ENCODE measurements around the gene EFNA4. TPM values are rescaled to one million over a fixed set of nuclear protein-coding genes. Genes with fewer than 3 reads are reported as not detected.

The EFNA4 gene
- total and polyA plus RNA-seq, 2 of the 8 experiments (the other 6 are each of a cell fraction or from before 2014, with no cell fraction given): 21.9 to 23.9 TPM

DNA sequence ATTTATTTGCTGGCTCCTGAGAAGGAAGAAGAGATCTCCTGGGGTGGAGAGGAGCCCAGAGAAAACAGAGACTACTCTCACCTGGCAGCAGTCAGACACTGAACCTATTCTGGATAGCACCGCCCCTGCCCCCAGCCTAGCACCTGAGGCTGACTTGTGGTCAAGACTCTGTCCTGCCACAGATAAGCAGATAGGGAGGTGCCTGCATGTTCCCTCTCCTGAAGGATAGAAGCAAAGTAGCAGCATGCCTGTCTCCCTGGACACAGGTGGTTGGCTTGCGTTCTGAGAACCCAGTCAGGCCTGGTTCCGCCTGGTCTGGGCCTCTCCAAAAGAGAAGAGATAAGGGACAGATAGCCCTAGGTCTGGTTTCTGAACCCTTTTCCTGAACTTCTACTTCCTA is 13.8 kb downstream of the EFNA4 start (continued):
- TF ChIP-seq, protein P1, sequence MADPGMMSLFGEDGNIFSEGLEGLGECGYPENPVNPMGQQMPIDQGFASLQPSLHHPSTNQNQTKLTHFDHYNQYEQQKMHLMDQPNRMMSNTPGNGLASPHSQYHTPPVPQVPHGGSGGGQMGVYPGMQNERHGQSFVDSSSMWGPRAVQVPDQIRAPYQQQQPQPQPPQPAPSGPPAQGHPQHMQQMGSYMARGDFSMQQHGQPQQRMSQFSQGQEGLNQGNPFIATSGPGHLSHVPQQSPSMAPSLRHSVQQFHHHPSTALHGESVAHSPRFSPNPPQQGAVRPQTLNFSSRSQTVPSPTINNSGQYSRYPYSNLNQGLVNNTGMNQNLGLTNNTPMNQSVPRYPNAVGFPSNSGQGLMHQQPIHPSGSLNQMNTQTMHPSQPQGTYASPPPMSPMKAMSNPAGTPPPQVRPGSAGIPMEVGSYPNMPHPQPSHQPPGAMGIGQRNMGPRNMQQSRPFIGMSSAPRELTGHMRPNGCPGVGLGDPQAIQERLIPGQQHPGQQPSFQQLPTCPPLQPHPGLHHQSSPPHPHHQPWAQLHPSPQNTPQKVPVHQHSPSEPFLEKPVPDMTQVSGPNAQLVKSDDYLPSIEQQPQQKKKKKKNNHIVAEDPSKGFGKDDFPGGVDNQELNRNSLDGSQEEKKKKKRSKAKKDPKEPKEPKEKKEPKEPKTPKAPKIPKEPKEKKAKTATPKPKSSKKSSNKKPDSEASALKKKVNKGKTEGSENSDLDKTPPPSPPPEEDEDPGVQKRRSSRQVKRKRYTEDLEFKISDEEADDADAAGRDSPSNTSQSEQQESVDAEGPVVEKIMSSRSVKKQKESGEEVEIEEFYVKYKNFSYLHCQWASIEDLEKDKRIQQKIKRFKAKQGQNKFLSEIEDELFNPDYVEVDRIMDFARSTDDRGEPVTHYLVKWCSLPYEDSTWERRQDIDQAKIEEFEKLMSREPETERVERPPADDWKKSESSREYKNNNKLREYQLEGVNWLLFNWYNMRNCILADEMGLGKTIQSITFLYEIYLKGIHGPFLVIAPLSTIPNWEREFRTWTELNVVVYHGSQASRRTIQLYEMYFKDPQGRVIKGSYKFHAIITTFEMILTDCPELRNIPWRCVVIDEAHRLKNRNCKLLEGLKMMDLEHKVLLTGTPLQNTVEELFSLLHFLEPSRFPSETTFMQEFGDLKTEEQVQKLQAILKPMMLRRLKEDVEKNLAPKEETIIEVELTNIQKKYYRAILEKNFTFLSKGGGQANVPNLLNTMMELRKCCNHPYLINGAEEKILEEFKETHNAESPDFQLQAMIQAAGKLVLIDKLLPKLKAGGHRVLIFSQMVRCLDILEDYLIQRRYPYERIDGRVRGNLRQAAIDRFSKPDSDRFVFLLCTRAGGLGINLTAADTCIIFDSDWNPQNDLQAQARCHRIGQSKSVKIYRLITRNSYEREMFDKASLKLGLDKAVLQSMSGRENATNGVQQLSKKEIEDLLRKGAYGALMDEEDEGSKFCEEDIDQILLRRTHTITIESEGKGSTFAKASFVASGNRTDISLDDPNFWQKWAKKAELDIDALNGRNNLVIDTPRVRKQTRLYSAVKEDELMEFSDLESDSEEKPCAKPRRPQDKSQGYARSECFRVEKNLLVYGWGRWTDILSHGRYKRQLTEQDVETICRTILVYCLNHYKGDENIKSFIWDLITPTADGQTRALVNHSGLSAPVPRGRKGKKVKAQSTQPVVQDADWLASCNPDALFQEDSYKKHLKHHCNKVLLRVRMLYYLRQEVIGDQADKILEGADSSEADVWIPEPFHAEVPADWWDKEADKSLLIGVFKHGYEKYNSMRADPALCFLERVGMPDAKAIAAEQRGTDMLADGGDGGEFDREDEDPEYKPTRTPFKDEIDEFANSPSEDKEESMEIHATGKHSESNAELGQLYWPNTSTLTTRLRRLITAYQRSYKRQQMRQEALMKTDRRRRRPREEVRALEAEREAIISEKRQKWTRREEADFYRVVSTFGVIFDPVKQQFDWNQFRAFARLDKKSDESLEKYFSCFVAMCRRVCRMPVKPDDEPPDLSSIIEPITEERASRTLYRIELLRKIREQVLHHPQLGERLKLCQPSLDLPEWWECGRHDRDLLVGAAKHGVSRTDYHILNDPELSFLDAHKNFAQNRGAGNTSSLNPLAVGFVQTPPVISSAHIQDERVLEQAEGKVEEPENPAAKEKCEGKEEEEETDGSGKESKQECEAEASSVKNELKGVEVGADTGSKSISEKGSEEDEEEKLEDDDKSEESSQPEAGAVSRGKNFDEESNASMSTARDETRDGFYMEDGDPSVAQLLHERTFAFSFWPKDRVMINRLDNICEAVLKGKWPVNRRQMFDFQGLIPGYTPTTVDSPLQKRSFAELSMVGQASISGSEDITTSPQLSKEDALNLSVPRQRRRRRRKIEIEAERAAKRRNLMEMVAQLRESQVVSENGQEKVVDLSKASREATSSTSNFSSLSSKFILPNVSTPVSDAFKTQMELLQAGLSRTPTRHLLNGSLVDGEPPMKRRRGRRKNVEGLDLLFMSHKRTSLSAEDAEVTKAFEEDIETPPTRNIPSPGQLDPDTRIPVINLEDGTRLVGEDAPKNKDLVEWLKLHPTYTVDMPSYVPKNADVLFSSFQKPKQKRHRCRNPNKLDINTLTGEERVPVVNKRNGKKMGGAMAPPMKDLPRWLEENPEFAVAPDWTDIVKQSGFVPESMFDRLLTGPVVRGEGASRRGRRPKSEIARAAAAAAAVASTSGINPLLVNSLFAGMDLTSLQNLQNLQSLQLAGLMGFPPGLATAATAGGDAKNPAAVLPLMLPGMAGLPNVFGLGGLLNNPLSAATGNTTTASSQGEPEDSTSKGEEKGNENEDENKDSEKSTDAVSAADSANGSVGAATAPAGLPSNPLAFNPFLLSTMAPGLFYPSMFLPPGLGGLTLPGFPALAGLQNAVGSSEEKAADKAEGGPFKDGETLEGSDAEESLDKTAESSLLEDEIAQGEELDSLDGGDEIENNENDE (IDR thresholded peaks at IDR 0.05; ENCODE audit: insufficient replicate concordance, low read length): no peak
- TF ChIP-seq GABPA (IDR thresholded peaks at IDR 0.05; ENCODE audit: borderline replicate concordance, insufficient read depth, low read length) (no peak), CBX5 (IDR thresholded peaks at IDR 0.05; ENCODE audit: low read depth, low read length) (no peak), SIX5 (IDR thresholded peaks at IDR 0.05; ENCODE audit: low read depth, low read length) (no peak), KDM5A (IDR thresholded peaks at IDR 0.05; ENCODE audit: low read length) (no peak), KDM1A (IDR thresholded peaks at IDR 0.05; ENCODE audit: borderline replicate concordance, low read length) (no peak), TBP (IDR thresholded peaks at IDR 0.05; ENCODE audit: low read depth, low read length) (no peak), RBBP5 (IDR thresholded peaks at IDR 0.05; ENCODE audit: borderline replicate concordance, low read depth, low read length) (no peak), SAP30 (IDR thresholded peaks at IDR 0.05; ENCODE audit: insufficient read depth, insufficient replicate concordance, low read length) (no peak), ASH2L (IDR thresholded peaks at IDR 0.05; ENCODE audit: low read length) (no peak), HDAC2 (IDR thresholded peaks at IDR 0.05; ENCODE audit: borderline replicate concordance in 1 of 2, low read depth in 2 of 2, low read length in 2 of 2) (no peak), GTF2F1 (IDR thresholded peaks at IDR 0.05; ENCODE audit: borderline replicate concordance, low read depth, low read length) (no peak)

All from H1 (cell line).